GM19351 (cell line): ENCODE results near the gene SLC38A1.
"Not testable (repeated sequence)": the region's sequence is repeated elsewhere in the genome, so short reads cannot be mapped to it uniquely, and the experiment has no call there.

Experiments used
- ATAC-seq: cut with Tn5 transposase; IDR thresholded peaks from one replicate; pipeline ENCODE4 v1.9.1; 2021; ENCODE audit warnings: mild to moderate bottlenecking, moderate library complexity; ENCODE audit not compliant: unreplicated experiment

Gene SLC38A1

GRCh38 chr12:46174061-46174662 is 94.7 kb downstream of the SLC38A1 start:
- no peak for ATAC-seq

DNA sequence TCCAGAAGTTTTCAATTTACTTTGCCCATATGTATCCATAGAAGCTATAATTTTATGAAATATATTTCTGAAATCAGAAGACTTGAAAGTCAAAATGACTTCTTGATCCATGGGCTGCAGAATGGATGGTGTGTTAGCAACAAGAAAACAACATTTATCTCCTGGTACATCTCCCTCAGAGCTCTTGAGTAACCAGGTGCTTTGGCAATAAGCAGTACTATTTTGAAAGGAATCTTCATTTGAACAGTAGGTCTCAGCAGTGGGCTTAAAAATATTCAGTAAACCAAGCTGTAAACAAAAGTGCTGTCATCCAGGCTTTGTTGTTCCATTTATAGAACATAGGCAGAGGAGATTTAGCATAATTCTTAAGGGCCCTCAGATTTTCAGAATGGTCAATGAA is 100.4 kb downstream of the SLC38A1 start:
- no peak for ATAC-seq

DNA sequence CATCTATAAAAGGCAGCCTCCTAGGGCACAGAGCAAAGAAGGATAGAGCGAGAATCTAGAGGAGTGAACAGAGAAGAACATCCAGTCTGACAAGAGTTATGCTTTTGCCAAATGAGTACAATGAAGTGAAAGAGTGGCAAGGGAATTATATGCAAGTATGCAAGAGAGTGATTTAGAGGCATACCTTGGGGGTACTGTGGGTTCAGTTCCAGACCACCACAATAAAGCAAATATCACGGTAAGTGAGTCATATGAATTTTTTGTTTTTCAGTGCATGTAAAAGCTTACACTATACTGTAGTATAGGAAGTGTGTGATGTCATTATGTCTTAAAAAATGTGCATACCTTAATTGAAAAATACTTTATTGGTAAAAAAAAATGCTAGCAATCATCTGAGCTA is 101.4 kb downstream of the SLC38A1 start:
- ATAC-seq = no peak

DNA sequence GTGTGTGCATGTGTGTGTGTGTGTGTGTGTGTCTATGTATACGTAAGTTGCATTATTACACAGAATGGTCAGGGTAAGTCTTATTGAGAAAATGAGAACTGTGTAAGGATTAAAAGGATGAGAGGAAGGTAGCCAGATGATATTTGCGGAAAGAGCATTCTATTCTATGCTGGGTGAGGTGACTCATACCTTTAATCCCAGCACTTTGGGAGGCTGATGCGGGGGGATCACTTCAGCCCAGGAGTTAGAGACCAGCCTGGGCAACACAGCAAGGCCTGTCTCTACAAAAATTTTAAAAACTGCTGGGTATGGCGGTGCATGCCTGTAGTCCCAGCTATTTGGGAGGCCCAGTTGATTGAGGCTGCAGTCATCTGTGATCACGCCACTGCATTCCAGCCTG is 103.7 kb downstream of the SLC38A1 start:
- ATAC-seq = no peak

GRCh38 chr12:46164186-46164761 is 104.6 kb downstream of the SLC38A1 start:
- no peak for ATAC-seq

DNA sequence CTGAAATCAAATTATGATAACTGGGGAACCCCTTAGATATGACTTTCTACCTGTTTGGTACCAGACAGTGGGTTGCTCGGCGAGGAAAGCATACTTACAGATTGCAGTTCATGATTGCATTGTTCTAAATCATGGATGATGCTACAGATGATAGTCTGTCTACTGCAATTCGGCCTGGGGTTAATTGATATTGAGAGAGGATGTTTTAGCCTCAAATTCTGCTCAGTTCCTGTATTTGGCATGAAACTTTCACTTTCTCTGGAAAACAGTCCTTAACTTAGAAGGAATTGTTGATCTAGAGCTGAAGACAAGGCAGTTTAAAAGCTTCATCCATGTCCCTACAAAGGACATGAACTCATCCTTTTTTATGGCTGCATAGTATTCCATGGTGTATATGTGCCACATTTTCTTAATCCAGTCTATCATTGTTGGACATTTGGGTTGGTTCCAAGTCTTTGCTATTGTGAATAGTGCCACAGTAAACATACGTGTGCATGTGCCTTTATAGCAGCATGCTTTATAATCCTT is 106.2 kb downstream of the SLC38A1 start:
- not testable (repeated sequence) for ATAC-seq

- no peak for ATAC-seq
These were observed 107.7 kb downstream of the SLC38A1 start for GRCh38 chr12:46160981-46161690.

GRCh38 chr12:46160101-46160980 is 108.5 kb downstream of the SLC38A1 start:
- no peak for ATAC-seq

- ATAC-seq = no peak
These were observed 109.4 kb downstream of the SLC38A1 start for GRCh38 chr12:46159309-46159901.

DNA sequence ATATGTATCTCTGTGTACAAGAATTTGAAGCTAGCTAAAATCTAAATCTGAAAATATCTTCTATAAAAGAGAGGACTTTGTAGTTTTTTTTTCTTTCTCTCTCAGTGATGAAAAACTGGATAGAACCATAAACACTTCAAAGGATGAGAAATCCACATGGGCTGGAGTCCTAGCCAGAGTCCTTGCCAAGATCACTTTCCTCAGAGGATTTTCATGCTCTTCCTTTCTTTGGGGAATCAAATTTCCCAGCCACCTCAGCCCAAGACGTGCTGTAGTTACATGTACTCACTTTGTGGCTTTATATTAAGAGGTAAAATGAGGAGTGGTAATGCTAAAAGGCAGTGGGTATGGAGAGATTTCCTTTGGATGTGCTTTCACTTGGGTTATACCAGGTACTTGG is 110.3 kb downstream of the SLC38A1 start:
- no peak for ATAC-seq

DNA sequence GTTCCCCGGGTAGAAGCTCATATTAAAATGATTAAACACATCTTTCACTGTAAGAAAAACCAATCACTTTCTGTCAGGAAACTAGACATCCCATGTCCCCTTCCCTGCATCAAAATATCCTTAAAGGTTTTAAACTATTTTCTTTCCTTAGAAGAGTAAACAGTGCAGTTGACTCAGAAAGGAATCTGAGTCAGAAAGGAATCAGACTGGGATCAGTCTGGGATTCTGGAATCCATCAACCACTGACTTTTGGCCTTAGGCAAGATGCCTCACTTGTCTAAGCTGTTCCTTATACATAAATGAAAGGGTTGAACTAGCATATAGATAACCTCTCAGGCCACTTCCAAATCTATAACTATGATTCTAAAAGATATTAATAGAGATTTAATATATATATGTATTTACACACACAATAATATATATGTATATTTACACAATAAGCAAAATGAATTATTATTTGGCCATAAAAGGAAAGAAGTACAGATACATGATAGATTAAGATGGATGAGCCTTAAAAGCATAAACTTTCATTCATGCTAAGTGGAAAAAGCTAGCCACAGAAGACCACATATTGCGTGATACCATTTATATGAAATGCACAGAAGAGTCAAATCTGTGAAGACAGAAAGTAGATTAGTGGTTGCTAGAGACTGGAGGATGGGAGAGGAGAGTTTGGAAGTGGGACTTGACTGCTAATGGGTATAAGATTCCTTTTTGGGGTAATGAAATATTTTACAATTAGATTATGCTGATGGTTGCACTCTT is 114.4 kb downstream of the SLC38A1 start:
- no peak for ATAC-seq

GRCh38 chr12:46153268-46153872 is 115.5 kb downstream of the SLC38A1 start:
- no peak for ATAC-seq

- no peak for ATAC-seq
These were observed 116.4 kb downstream of the SLC38A1 start for GRCh38 chr12:46152456-46152855.

DNA sequence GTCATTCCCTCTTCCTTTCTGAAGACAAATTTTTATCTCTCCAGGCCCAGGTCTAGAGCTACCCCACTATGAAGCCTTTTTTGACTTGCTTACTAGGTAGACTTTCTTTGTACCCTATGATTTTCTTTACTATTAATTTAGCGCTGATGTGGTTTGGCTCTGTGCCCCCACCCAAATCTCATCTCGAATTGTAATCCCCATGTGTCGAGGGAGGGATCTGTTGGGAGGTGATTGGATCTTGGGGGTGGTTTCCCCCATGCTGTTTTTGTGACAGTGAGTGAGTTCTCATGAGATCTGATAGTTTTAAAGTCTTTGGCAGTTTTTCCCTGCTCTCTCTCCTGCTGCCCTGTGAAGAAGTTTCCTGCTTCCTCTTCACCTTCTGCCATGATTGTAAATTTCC is 118.1 kb downstream of the SLC38A1 start:
- ATAC-seq = no peak

GRCh38 chr12:46149905-46150304 is 118.9 kb downstream of the SLC38A1 start:
- ATAC-seq = no peak

DNA sequence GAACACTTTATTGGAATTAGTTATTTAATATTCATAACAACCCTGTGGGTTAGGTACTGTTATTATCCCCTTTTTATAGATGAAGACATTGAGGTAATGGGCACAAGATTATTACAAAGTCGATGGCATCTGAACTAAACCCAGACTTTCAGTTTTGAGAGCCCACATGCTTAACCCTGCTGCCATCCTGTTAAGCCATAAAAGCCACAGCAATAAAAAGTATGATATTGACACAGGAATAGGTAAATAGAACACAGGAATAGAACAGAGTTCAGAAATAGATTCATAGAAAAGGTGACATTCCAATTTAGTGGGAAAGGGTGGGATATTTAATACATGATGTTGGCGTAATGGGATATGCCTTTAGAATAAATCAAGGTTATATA is 119.8 kb downstream of the SLC38A1 start:
- no peak for ATAC-seq

GRCh38 chr12:46148327-46149078 is 120.3 kb downstream of the SLC38A1 start:
- no peak for ATAC-seq

GRCh38 chr12:46147144-46147543 is 121.7 kb downstream of the SLC38A1 start:
- no peak for ATAC-seq

DNA sequence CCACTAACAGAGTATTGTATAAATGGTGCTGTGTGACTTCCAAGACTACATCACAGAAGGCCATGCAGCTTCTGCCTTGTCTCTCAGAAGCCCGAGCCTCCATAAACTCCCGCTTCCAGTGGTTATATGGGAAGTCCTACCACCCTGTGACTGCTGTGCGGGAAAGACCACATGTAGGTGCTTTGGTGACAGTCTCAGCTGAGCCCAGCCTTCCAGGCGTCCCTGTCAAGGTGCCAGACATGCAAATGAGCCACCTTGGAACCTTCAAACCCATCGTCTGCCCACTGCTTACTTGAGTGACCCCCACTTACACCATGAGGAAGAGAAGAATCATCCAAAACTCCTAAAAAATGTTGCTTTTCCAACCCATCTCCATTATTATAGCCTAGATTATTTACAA is 123.0 kb downstream of the SLC38A1 start:
- no peak for ATAC-seq
